Measurements from ENCODE around the gene IGF2R. TPM values are rescaled to one million over a fixed set of nuclear protein-coding genes. Genes with fewer than 3 reads are reported as not detected.

The IGF2R gene
- total and polyA plus RNA-seq, 2 of the 13 experiments (the other 11 are each of a cell fraction or from before 2014, with no cell fraction given): 38.3 to 70.0 TPM

- FAIRE-seq (no peak), ATAC-seq (no peak), DNase-seq (ENCODE audit: low spot score) (no peak)
- Histone ChIP-seq H2AFZ (ENCODE audit: low read length) (no peak overlapping the region), H3K9me3 (ENCODE audit: low read length) (no peaks in the 10 kb centered on the region), H3K36me3 (replicated peaks in 1 of 2; ENCODE audit: control insufficient read depth in 1 of 2, insufficient read depth in 2 of 2, low read length in 2 of 2) (no peaks in the 10 kb centered on the region), H3K9ac (ENCODE audit: insufficient read depth, low read depth, low read length) (no peak overlapping the region), H3K27ac (ENCODE audit: extremely low read length, insufficient read depth, low read length) (no peak overlapping the region), H3K4me2 (ENCODE audit: low read depth, low read length) (no peak overlapping the region), H3K4me1 (ENCODE audit: insufficient read depth, low read length) (peaks cover 17% of the 10 kb centered on the region), H3K27me3 (ENCODE audit: control insufficient read depth in 1 of 2, insufficient read depth in 2 of 2, low read length in 2 of 2) (no peaks in the 10 kb centered on the region), H4K20me1 (ENCODE audit: insufficient read depth, low read length) (no peaks in the 10 kb centered on the region), H3K79me2 (ENCODE audit: insufficient read depth, low read length) (no peaks in the 10 kb centered on the region), H3K4me3 (replicated peaks in 1 of 3; ENCODE audit: insufficient read depth in 1 of 3, low read depth in 2 of 3, low read length in 3 of 3) (no peak overlapping the region)
- intact Hi-C loops (cut with micrococcal nuclease; ENCODE audit: unreplicated experiment): no loop called here
- TF ChIP-seq GABPA (IDR thresholded peaks at IDR 0.05; ENCODE audit: low read depth, low read length) (no peak), GABPA (CRISPR knock-in tag; IDR thresholded peaks at IDR 0.05; ENCODE audit: low read depth) (no peak), ONECUT2 (CRISPR knock-in tag; IDR thresholded peaks at IDR 0.05) (no peak), ZNF121 (CRISPR knock-in tag; IDR thresholded peaks at IDR 0.05) (no peak), BORCS8-MEF2B (CRISPR knock-in tag; IDR thresholded peaks at IDR 0.05) (no peak), ZNF329 (CRISPR knock-in tag; IDR thresholded peaks at IDR 0.05; ENCODE audit: low read depth) (no peak), SATB2 (CRISPR knock-in tag; IDR thresholded peaks at IDR 0.05) (no peak), KDM3A (CRISPR knock-in tag; IDR thresholded peaks at IDR 0.05; ENCODE audit: low read depth) (no peak), E2F5 (CRISPR knock-in tag; conservative IDR thresholded peaks at IDR 0.05) (no peak)
- ChIA-PET CTCF (ENCODE audit: low intra/inter-chr PET ratio, low total read pairs) (no interaction called here), POLR2A (no interaction called here)
- in situ Hi-C loops (cut with HindIII; ENCODE audit: extremely low pct_ligation_motif_present, low pct_unique_long_range_greater_than_20kb): no loop called here
- no TSS peak for BruUV-seq (replicated peaks)
- 85% methylated on average over 1 of the region's 1 CpG for WGBS (ENCODE audit: low lambda C conversion rate)
Observed at GRCh38 chr6:160156842-160157241, 188.0 kb downstream of the IGF2R start.

GRCh38 chr6:160160450-160160849 is 191.6 kb downstream of the IGF2R start:
- ATAC-seq: peak; percentile 83
- Histone ChIP-seq H3K4me3 (replicated peaks in 1 of 3; ENCODE audit: insufficient read depth in 1 of 3, low read depth in 2 of 3, low read length in 3 of 3) (no peak overlapping the region), H3K9ac (ENCODE audit: insufficient read depth, low read depth, low read length) (no peak overlapping the region), H3K79me2 (ENCODE audit: insufficient read depth, low read length) (no peaks in the 10 kb centered on the region), H3K36me3 (replicated peaks in 1 of 2; ENCODE audit: control insufficient read depth in 1 of 2, insufficient read depth in 2 of 2, low read length in 2 of 2) (no peaks in the 10 kb centered on the region), H4K20me1 (ENCODE audit: insufficient read depth, low read length) (no peaks in the 10 kb centered on the region), H3K27ac (ENCODE audit: extremely low read length, insufficient read depth, low read length) (no peak overlapping the region), H3K27me3 (ENCODE audit: control insufficient read depth in 1 of 2, insufficient read depth in 2 of 2, low read length in 2 of 2) (no peaks in the 10 kb centered on the region), H3K4me2 (ENCODE audit: low read depth, low read length) (no peak overlapping the region), H2AFZ (ENCODE audit: low read length) (no peak overlapping the region), H3K9me3 (ENCODE audit: low read length) (no peaks in the 10 kb centered on the region), H3K4me1 (ENCODE audit: insufficient read depth, low read length) (peaks cover 34% of the 10 kb centered on the region)
- FAIRE-seq: peak; percentile 91
- in situ Hi-C loops (cut with HindIII; ENCODE audit: extremely low pct_ligation_motif_present, low pct_unique_long_range_greater_than_20kb) (no loop called here), intact Hi-C loops (cut with micrococcal nuclease; ENCODE audit: unreplicated experiment) (no loop called here)
- DNase-seq (ENCODE audit: low spot score): peak; percentile 72
- WGBS (ENCODE audit: low lambda C conversion rate): 27% methylated on average over 6 of the region's 6 CpGs
- no TSS peak for BruUV-seq (replicated peaks)
- CTCF ChIA-PET (ENCODE audit: low intra/inter-chr PET ratio, low total read pairs): interaction anchor here (1.2 to 1.4 kb wide), 2 partner anchors 22 to 295 kb away, joined by 3 to 4 read pairs; no protein-coding TSS in a partner anchor
- POLR2A ChIA-PET: interaction anchor here (0.6 kb wide), 1 partner anchor 189 kb away, joined by 3 read pairs; no protein-coding TSS in a partner anchor
- TF ChIP-seq FOXA3 (CRISPR knock-in tag; IDR thresholded peaks at IDR 0.05) (peak; percentile 65), ZNF83 (CRISPR knock-in tag; IDR thresholded peaks at IDR 0.05; ENCODE audit: borderline replicate concordance) (no peak), HCFC1 (IDR thresholded peaks at IDR 0.05; ENCODE audit: low read depth, low read length) (no peak), FOXA1 (IDR thresholded peaks at IDR 0.05) (peak; percentile 70), FOXA1 (CRISPR knock-in tag; IDR thresholded peaks at IDR 0.05) (peak; percentile 62; the same call in 1 of the 2 replicates), SATB2 (CRISPR knock-in tag; IDR thresholded peaks at IDR 0.05) (no peak), NFIC (IDR thresholded peaks at IDR 0.05; ENCODE audit: low read length) (0 out of 2 replicates have a peak, but pooled peaks have one; percentile 34), ZNF331 (CRISPR knock-in tag; IDR thresholded peaks at IDR 0.05) (0 out of 2 replicates have a peak, but pooled peaks have one; percentile 40), MLX (CRISPR knock-in tag; IDR thresholded peaks at IDR 0.05) (peak; percentile 14; the same call in 1 of the 2 replicates), SALL1 (CRISPR knock-in tag; IDR thresholded peaks at IDR 0.05) (peak; percentile 60), HNRNPUL1 (IDR thresholded peaks at IDR 0.05; ENCODE audit: low read depth, low read length) (no peak), SAP130 (CRISPR knock-in tag; IDR thresholded peaks at IDR 0.05; ENCODE audit: low read depth) (0 out of 2 replicates have a peak, but pooled peaks have one; percentile 23), EP300 (IDR thresholded peaks at IDR 0.05; ENCODE audit: low read depth in 2 of 2, low read length in 2 of 2) (0 out of 4 replicates have a peak, but pooled peaks of 1 of the 2 experiments have one; percentile 14), EP300 (CRISPR knock-in tag; IDR thresholded peaks at IDR 0.05; ENCODE audit: borderline replicate concordance) (no peak)

Measured in HepG2 (cell line).